GM18868 (cell line): ENCODE data around the gene TDO2.
"Not testable (repeated sequence)": the region's sequence is repeated elsewhere in the genome, so short reads cannot be mapped to it uniquely, and the experiment has no call there.

ENCODE experiments used
- ATAC-seq: cut with Tn5 transposase; IDR thresholded peaks from one replicate; pipeline ENCODE4 v1.9.1; 2021; ENCODE audit warnings: mild to moderate bottlenecking, moderate library complexity; ENCODE audit not compliant: unreplicated experiment

The TDO2 gene

DNA sequence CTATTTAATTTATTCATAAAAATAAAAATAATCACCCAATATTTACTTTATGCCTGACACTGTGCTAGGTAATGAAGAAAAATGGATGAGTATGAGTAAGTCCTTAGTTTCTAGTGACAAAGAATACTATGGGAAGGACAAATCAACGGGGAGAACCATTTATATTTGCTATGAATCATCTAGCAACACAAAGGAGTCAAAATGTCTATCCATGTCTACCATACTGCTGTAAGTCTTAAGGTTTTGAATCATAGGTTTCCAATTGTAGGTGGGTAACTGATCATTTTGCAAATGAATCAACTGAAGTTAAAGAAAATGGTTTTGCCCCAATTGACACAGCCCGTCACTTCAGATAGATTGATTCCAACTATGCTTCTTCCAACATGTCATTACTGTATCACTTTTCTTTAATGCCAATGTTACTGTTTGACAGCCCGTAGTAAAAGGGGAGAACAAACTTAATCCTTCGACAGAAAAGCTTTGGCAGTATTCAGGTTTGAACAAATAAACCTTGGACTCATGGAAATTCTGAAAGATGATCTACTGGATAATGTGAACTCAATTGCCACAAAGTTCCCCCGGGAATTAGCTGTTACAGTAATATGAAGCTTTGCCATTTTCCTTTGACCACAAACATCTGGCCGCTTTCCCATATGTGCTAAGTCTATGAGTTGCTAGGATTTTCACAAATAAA, 3.2 kb downstream of the TDO2 start:
- ATAC-seq, result no peak

GRCh38 chr4:155907556-155907955, 4.1 kb downstream of the TDO2 start:
- no peak for ATAC-seq

DNA sequence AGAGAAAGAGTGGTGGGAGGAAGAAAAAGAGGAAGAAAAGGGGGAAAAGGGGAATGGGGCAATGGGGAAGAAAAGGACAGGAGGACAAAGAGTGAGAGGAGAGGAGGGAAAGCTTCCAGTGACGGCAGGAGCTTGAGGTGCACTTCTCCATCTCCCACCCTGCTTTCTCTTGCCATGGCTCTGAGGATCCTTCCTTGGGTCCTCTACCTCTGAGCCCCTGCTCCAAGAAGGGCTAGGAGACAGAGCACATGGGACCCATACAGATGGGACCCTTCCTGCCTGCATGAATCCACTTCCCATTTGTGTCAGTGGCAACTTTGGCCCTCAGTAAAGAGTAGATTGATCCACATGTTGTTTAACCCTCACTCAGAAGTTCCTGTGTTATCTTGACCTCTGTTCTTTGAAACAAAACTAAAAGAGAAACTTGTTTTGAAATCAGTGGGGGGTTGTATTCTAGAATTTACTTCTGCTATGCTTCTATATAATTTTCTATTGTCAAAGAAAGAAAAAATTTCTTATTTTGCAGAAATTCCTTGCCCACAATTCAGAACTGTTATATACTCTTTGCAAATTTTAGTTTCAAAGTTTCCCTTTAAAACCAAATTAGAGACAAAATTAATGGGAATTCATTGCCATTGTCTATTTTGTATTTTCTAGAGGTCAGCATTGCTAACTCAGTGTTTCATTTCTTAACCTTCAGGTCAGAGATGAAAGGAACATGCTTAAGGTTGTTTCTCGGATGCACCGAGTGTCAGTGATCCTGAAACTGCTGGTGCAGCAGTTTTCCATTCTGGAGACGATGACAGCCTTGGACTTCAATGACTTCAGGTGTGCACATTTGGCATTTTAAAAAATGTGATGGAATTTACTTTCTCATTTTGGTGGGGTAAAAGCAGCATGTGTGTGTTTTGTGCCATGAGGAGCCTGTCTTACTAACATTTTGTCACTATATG, 5.0 kb downstream of the TDO2 start:
- ATAC-seq, result no peak

GRCh38 chr4:155909615-155910226, 6.2 kb downstream of the TDO2 start:
- ATAC-seq, result no peak

GRCh38 chr4:155911905-155912304, 8.4 kb downstream of the TDO2 start:
- ATAC-seq, result no peak

- no peak for ATAC-seq
Observed at GRCh38 chr4:155914782-155915181, 11.3 kb downstream of the TDO2 start.

DNA sequence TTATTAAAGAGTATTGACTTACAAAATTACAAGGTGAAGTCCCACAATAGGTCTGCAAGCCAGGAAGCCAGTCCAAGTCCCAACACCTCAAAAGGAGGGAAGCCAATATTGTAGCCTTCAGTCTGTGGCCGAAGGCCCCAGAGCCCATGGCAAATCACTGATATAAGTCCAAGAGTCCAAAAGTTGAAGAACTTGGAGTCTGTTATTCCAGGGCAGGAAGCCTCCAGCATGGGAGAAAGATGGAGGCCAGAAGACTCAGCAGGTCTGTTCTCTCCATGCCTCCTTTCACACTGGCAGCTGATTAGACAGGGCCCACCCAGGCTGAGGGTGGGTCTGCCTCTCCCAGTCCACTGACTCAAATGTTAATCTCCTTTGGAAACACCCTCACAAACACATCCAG, 18.1 kb downstream of the TDO2 start:
- ATAC-seq, result no peak

GRCh38 chr4:155924637-155925036, 21.1 kb downstream of the TDO2 start:
- ATAC-seq, result no peak

DNA sequence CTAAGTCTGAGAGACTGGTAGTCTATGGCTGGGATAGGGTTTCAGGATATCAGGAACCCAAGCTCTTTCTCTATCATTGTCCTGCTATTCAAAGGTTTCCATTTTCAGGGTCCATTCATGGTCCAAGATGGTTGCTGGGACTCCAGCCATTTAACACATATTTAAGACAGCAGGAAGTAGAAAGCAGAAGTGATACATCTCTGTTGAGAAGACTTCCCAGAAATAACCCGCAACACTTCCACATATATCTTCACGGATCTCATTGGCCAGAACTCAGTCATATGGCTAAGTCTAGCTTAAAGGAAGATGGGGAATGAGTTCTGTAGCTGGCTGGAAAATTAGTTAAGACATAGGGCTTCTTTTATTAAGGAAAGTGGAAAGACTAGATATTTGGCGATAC, 26.3 kb downstream of the TDO2 start:
- ATAC-seq, result no peak

DNA sequence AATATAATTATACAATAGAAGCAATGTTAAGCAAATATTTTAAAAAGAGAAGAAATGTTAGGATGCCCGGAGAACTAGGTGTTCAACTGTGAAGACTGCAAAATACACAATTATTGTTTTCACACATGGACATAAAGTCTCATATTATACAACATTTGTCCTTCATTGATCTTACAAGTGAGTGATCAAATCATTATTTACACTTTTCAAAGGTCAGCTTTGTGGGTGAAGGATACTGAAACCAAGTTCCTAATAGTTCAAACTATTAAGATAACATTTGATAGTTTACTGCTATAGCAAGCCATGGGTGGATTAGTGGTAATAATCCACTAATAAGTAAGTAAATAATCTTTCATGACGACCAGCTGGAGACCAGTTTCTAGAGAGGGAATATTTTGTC, 26.8 kb downstream of the TDO2 start:
- ATAC-seq, result no peak

DNA sequence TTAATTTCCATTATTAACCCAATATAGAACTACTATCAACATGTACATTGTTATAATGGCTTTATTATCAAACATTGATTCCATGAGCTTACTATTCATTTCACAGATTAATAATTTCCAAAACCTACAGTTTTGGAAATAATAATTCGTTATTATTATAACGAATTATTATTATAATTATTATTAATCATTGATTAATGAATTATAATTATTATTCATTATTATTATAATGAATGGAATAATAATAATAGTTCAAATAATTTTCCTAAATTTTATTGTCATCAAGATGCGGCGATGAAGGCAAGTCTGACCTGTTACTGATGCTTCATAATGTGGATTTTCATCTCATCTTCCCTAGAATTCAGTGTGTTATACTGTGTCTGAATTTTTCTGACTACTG, 28.1 kb downstream of the TDO2 start:
- ATAC-seq, result no peak

DNA sequence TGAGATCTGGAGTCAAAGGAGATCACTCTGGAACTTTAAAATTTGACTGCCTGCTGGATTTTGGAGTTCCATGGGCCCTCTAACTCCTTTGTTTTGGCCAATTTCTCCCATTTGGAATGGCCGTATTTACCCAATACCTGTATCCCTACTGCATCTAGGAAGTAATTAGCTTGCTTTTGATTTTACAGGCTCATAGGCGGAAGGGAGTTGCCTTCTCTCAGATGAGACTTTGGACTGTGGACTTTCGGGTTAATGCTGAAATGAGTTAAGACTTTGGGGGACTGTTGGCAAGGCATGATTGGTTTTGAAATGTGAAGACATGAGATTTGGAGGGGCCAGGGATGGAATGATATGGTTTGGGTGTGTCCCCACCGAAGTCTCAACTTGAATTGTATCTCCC, 31.1 kb downstream of the TDO2 start:
- not testable (repeated sequence) for ATAC-seq

DNA sequence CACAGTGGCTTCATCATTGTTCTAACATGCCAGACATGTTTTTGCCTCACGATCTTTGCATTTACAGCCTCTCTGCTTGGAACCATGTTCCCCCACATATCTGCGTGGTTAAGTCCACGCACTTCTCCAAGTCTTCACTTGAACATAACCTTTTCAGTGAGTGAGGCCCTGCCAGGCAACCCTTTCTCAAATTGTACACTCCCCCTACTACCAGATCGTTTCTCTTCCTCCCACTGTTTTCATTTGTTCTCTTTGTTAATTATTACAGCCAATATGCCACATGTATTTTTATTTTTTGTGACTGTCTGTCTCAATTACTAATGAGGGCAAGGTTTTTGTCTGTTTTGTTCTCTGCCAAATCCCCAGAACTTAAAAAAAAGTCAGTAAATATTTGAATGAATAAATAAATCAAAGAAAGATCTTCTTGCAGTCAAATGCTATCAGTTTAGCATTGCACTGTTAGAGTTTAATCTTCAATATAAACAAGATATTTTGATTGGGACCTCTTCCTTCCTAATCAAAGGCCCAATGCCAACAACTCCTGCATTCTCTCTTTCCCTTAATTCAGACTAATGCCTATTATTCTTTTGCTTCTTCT, 32.0 kb downstream of the TDO2 start:
- no peak for ATAC-seq

DNA sequence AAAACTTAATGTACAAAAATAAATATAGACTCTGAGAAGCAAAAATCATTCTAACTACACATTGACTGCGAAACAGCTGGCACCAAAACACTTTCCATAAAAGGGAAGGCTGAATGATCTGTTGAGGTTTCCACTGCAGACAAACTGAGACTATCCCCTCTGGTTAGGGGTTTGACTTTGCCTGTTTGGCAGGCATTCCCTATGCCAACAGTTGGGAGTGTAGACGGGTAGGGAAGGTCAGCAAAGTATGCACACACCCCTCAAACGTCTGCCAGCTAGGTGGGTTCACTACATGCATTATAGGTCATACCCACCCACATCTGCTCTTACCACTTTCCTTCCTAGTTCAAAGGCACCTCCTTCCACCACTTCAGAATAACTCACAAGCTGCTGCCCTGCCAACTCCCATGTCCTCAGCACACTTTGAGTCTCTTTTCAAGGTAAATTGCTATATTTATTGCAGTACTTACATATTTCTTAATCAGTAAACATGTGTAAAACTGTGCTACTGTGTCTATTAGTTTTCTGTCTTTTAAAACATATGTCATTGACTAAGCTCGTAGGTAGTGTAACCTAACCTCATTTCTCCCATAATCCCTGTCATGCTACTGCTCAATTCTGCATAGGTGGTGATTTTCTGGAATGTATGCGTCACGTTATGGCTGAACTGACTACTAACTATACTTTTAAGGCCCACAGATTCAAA, 37.7 kb downstream of the TDO2 start:
- no peak for ATAC-seq

DNA sequence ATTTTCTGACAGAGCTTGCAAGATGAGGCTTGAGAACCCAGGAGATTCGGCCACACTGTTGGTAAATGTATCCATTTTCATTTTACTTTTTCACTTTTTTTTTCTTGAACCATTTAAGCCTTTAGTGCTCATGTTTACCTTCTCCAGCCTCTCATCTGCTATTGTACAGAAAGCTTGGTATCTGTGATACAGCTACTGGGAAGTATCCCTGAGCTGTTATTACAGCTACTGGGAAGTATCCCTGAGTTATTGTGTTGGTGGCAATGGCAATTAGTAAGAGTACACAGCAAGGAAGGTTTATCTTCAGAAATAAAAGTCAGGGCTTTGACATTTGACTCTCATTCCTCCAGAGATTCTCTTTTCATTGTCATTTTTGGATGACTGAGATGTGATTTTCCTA, 38.3 kb downstream of the TDO2 start:
- no peak for ATAC-seq

GRCh38 chr4:155943605-155944291, 40.3 kb downstream of the TDO2 start:
- no peak for ATAC-seq

GRCh38 chr4:155944516-155944915, 41.0 kb downstream of the TDO2 start:
- no peak for ATAC-seq

DNA sequence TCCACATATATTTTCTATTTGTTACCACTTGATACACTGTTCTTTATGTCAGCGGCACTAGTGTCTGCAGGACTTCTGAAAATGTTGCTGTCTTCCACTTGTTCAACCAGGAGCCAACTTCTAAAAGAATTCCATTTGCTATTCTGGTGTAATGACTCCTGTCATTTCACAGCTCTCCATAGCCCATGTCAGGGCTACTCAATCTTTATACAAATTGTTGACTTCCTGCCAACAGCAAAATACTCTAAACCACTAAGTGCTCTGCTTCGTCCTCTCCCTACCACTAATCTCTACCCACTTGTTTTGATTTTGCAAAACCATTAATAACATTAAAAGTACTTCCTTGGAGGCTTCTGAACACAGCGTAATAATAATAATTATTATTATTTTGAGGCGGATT, 43.0 kb downstream of the TDO2 start:
- no peak for ATAC-seq

- ATAC-seq, result no peak
Observed at GRCh38 chr4:155948541-155948940, 45.0 kb downstream of the TDO2 start.

DNA sequence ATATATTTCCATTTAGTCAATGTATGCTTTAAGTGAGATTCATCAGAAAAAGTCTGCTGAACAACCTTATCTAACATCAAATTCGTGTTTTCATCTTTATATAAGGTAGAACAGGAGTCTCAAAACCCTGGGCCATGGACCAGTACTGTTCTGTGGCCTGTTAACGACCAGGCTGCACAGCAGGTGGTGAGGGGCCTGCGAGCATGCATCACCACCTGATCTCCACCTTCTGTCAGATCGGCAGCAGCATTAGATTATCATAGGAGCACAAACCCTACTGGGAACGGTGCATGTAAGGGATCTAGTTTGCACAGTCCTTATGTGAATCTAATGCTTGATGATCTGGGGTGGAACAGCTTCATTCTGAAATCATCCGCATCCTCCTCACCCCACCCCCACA, 47.0 kb downstream of the TDO2 start:
- ATAC-seq, result no peak
